ENCODE data around the gene LDLRAD1.

LDLRAD1 gene

DNA sequence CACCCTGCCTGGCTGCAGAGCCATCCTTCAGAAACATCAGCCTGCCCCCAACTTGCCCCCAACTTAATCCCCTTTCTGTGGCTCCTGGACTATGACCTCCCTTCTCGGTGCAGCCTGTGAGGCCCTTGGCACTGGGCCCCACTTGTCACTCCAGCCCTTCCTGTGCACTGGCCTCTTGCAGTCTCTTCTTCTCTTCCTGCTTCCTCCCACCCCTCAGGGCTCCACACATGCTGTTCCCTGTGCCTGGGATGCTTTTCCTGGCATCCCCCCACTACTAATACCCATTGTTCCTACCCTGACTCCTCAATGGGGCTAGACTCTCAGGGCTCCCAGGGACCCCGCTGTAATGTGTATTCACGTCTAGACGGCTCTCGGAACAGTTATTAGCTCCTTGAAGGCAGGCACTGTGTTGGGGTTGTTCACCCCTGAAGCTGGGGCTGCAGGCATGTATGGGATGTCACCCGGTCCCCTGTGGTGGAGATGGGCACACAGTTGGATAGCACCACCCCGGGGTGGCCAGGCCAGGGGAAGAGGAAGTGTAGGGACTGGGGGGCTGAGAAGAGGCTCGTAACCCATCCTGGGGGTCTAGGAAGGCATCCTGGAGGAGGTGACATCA, 4.5 kb downstream of the LDLRAD1 start:
- TF ChIP-seq RAD21 (IDR thresholded peaks at IDR 0.05; ENCODE audit: low read depth) (no peak), FOXM1 (IDR thresholded peaks at IDR 0.05; ENCODE audit: borderline replicate concordance, low read depth) (no peak), TEAD4 (IDR thresholded peaks at IDR 0.05) (no peak)
- TF ChIP-seq, protein P1, sequence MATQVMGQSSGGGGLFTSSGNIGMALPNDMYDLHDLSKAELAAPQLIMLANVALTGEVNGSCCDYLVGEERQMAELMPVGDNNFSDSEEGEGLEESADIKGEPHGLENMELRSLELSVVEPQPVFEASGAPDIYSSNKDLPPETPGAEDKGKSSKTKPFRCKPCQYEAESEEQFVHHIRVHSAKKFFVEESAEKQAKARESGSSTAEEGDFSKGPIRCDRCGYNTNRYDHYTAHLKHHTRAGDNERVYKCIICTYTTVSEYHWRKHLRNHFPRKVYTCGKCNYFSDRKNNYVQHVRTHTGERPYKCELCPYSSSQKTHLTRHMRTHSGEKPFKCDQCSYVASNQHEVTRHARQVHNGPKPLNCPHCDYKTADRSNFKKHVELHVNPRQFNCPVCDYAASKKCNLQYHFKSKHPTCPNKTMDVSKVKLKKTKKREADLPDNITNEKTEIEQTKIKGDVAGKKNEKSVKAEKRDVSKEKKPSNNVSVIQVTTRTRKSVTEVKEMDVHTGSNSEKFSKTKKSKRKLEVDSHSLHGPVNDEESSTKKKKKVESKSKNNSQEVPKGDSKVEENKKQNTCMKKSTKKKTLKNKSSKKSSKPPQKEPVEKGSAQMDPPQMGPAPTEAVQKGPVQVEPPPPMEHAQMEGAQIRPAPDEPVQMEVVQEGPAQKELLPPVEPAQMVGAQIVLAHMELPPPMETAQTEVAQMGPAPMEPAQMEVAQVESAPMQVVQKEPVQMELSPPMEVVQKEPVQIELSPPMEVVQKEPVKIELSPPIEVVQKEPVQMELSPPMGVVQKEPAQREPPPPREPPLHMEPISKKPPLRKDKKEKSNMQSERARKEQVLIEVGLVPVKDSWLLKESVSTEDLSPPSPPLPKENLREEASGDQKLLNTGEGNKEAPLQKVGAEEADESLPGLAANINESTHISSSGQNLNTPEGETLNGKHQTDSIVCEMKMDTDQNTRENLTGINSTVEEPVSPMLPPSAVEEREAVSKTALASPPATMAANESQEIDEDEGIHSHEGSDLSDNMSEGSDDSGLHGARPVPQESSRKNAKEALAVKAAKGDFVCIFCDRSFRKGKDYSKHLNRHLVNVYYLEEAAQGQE (IDR thresholded peaks at IDR 0.05; ENCODE audit: low read depth) = no peak

DNA sequence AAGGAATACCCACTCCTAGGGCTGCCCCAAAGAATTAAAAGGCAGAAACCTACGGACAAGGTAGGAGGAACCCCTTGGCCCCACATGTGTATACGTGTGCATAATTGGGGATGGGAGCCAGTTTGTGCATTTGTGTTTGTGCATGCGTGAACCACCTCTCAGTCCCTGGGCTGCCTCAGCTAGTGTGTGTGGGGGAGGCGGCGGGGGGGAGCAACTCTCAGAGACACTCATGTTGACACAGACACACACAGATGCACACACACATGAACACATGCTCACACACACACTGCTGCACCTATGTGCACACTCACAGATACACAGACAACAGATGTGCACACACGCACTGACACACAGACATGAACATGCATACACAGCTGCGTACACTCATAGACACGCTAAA, 5.1 kb downstream of the LDLRAD1 start:
- no peak for TF ChIP-seq CEBPB (IDR thresholded peaks at IDR 0.05)
- TF ChIP-seq CREB1 (IDR thresholded peaks at IDR 0.05; ENCODE audit: low read depth) = no peak
- no peak for TF ChIP-seq EGR1 (IDR thresholded peaks at IDR 0.05)
- no peak for TF ChIP-seq NFIC (IDR thresholded peaks at IDR 0.05)
- TF ChIP-seq TAF1 (IDR thresholded peaks at IDR 0.05; ENCODE audit: low read depth) = no peak
- no peak for TF ChIP-seq YY1 (IDR thresholded peaks at IDR 0.05; ENCODE audit: low read depth)
- TF ChIP-seq EP300 (IDR thresholded peaks at IDR 0.05; ENCODE audit: borderline replicate concordance) = no peak
- no peak for TF ChIP-seq FOXM1 (IDR thresholded peaks at IDR 0.05; ENCODE audit: borderline replicate concordance, low read depth)
- TF ChIP-seq, protein P2, sequence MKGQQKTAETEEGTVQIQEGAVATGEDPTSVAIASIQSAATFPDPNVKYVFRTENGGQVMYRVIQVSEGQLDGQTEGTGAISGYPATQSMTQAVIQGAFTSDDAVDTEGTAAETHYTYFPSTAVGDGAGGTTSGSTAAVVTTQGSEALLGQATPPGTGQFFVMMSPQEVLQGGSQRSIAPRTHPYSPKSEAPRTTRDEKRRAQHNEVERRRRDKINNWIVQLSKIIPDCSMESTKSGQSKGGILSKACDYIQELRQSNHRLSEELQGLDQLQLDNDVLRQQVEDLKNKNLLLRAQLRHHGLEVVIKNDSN (IDR thresholded peaks at IDR 0.05) = no peak
- no peak for TF ChIP-seq TEAD4 (IDR thresholded peaks at IDR 0.05)
- no peak for TF ChIP-seq RAD21 (IDR thresholded peaks at IDR 0.05; ENCODE audit: low read depth)
- TF ChIP-seq, protein P1 (IDR thresholded peaks at IDR 0.05; ENCODE audit: low read depth) = no peak
- TF ChIP-seq TCF12 (IDR thresholded peaks at IDR 0.05; ENCODE audit: low read depth) = no peak
- TF ChIP-seq, protein P3, sequence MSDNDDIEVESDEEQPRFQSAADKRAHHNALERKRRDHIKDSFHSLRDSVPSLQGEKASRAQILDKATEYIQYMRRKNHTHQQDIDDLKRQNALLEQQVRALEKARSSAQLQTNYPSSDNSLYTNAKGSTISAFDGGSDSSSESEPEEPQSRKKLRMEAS (IDR thresholded peaks at IDR 0.05) = no peak
- TF ChIP-seq ZBTB7A (IDR thresholded peaks at IDR 0.05; ENCODE audit: low read depth) = no peak

DNA sequence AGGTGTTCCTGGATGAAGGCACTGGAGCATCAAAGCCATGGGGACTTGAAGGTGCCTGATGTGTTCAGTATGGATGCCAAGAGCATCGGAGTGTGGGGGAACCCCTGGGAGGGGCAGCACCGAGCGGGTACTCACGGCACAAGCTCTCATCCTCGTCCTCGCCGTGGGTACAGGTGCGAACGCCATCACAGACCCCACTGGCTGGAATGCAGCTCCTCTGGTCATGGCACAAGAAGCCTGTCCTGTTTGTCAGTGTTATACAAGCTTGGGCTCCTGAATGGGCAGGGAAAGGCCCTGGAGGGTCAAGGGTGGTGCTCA, 6.0 kb downstream of the LDLRAD1 start:
- TF ChIP-seq, protein P3 (IDR thresholded peaks at IDR 0.05) = no peak
- TF ChIP-seq ZBTB7A (IDR thresholded peaks at IDR 0.05; ENCODE audit: low read depth) = no peak
- TF ChIP-seq NFIC (IDR thresholded peaks at IDR 0.05) = no peak
- TF ChIP-seq, protein P2 (IDR thresholded peaks at IDR 0.05) = no peak
- TF ChIP-seq CREB1 (IDR thresholded peaks at IDR 0.05; ENCODE audit: low read depth) = no peak
- TF ChIP-seq FOXM1 (IDR thresholded peaks at IDR 0.05; ENCODE audit: borderline replicate concordance, low read depth) = no peak
- no peak for TF ChIP-seq TEAD4 (IDR thresholded peaks at IDR 0.05)
- no peak for TF ChIP-seq YY1 (IDR thresholded peaks at IDR 0.05; ENCODE audit: low read depth)
- no peak for TF ChIP-seq TCF12 (IDR thresholded peaks at IDR 0.05; ENCODE audit: low read depth)
- TF ChIP-seq EP300 (IDR thresholded peaks at IDR 0.05; ENCODE audit: borderline replicate concordance) = no peak
- no peak for TF ChIP-seq TAF1 (IDR thresholded peaks at IDR 0.05; ENCODE audit: low read depth)
- TF ChIP-seq RAD21 (IDR thresholded peaks at IDR 0.05; ENCODE audit: low read depth) = no peak
- TF ChIP-seq EGR1 (IDR thresholded peaks at IDR 0.05) = no peak

DNA sequence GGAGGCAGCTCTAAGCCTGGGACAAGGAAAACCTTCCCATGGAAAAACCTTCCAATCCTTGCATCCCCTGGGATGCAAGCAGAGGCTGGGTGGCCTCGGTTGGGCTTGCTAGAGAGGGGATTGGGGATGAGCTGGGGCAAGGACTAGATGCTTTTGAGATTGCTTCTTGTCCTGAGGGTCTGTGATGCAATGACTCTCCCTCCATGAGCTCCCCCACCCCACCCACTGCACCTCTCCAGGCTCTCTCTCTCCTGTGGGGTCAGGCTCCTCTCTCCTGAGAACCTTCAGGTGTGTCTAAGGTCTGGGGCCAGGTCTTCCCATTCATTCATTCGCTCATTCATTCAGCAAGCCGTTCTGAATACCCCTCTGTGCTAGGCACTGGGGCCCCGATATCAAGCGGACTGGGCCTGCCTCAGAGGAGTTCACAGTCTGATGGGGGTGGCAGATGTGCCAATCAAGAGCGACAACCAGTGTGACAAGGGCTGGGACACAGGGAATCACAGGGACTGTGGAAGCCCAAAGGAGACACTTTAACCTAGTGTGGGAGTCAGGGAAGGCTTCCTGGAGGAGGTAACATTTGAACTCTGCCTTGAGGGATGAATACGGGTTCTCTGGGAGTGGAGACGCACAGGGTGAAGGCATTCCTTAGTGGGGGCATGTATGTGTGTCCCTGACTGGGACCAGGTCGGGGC, 6.5 kb downstream of the LDLRAD1 start:
- TF ChIP-seq ZBTB7A (IDR thresholded peaks at IDR 0.05; ENCODE audit: low read depth) (no peak), CREB1 (IDR thresholded peaks at IDR 0.05; ENCODE audit: low read depth) (no peak), RAD21 (IDR thresholded peaks at IDR 0.05; ENCODE audit: low read depth) (no peak), EP300 (IDR thresholded peaks at IDR 0.05; ENCODE audit: borderline replicate concordance) (no peak), TAF1 (IDR thresholded peaks at IDR 0.05; ENCODE audit: low read depth) (no peak), TCF12 (IDR thresholded peaks at IDR 0.05; ENCODE audit: low read depth) (no peak), TEAD4 (IDR thresholded peaks at IDR 0.05) (no peak), CEBPB (IDR thresholded peaks at IDR 0.05) (no peak), FOXM1 (IDR thresholded peaks at IDR 0.05; ENCODE audit: borderline replicate concordance, low read depth) (no peak), EGR1 (IDR thresholded peaks at IDR 0.05) (no peak), NFIC (IDR thresholded peaks at IDR 0.05) (no peak), YY1 (IDR thresholded peaks at IDR 0.05; ENCODE audit: low read depth) (no peak)
- TF ChIP-seq, protein P2 (IDR thresholded peaks at IDR 0.05) = no peak
- TF ChIP-seq, protein P3 (IDR thresholded peaks at IDR 0.05) = no peak
- TF ChIP-seq, protein P1 (IDR thresholded peaks at IDR 0.05; ENCODE audit: low read depth) = no peak

Measured in Ishikawa (cell line).